ENCODE data around the gene DEAF1.
"Not testable (repeated sequence)": the region's sequence is repeated elsewhere in the genome, so short reads cannot be mapped to it uniquely, and the experiment has no call there.

The DEAF1 gene

DNA sequence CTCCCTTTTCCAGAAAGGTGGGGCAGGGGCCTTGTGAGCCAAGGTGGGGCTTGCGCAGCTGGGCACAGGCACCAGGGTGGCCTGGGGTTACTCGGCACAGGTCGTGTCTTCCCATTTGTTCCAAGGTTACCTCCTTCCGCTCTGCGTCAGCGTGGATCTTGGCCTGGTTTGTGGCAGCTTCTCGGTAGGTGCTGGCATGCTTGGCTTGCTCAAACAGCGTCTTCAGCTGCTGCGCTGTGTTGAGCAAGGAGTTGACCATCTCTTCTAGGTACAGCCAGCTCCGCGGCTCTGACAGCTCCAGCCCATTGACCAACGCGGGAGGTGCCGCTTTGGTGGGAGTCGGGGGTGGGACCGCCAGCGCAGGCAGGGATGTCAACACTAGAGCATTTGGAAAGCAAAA lies 20.6 kb downstream of the DEAF1 start:
- no peak for DNase-seq

DNA sequence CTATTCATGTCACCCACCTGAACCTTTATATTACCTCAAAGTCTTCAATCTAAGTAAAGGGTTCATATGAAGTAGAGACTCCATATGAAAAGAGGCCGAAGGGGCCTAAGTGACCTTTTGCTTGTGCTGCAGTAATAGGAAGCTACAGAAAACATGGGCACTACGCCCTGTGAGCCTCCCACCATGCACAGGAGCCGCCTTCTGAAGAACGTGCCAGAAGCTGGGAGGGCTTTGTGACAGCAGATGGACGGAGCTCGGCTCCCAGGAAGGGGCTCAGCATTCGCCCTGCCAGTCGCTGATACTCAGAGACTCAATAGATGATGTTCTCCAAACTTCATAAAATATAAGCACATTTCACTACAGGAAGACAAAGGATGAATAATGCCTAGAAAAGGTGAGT lies 21.2 kb downstream of the DEAF1 start:
- DNase-seq: no peak

DNA sequence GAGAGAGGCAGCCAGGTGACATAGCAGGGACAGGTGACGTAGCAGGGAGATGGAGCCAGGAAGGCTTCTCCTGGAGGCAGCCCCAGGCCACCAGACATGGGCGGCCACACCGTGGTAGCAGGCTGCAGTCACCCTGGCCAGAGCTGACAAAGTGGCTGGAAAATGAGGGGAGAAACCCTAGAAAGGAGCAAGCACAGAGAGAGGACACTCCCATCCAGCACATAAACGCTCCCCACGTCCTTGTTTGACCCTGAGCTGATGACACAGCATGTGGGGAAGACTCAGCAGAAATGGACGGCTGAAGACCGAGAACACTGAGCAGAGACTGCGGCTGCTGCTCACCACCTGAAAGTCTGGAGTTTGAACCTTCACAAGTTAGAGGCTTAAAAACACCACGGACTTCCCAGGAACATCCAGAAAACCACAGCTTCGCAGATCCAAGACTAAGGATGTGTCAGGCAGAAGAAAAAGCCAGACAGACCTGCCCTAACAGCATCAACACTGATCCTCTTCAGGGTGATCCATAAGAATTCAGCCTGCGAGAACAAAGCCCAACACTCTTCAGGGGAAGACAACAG lies 29.2 kb downstream of the DEAF1 start:
- no peak for DNase-seq

DNA sequence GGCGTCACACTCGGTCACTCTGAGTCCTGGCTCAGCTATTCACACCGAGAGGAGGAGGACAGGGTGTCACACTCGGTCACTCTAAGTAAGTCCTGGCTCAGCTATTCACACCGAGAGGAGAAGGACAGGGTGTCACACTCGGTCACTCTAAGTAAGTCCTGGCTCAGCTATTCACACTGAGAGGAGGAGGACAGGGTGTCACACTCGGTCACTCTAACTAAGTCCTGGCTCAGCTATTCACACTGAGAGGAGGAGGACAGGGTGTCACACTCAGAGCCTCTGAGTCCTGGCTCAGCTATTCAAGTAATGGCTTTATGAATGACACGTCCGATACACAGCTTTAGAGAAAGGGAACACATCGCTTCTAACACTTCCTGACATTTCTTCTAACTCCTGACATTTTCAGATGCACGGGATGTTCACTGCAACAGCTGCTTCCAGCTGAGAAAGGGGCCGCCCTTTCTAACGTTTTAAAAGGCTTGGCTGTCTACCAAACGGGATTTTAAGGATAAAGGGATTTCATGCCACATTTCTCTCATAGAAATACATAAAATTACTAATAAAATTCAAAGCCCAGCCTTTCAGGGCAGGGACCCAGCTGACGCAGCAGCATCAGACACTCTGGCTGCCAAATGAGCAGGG lies 29.8 kb downstream of the DEAF1 start:
- no peak for DNase-seq

DNA sequence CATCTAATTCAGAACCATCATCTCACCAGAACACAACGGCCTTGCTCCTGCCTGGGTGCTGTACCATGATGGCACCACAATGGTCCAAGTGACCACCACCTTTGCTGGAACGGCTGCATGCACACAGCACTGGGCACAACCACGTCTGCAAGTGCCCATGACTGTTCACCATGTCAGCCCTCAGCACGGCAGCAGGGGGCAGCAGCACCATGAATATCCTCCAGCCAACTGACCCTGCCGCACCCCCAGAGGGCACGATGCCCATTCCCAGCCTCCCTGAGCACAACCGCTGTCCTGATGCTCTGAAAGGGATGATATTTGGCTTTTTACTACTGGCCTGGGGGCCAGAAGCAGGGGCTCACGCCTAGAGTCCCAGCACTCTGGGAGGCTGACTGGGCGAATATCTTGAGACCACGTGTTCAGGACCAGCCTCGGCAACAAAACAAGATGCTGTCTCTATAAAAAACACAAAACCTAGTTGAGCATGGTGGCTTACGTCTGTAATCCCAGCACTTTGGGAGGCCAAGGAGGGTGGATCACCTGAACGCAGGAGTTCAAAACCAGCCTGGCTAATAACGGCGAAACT lies 32.2 kb downstream of the DEAF1 start:
- peak; percentile 49 for DNase-seq

DNA sequence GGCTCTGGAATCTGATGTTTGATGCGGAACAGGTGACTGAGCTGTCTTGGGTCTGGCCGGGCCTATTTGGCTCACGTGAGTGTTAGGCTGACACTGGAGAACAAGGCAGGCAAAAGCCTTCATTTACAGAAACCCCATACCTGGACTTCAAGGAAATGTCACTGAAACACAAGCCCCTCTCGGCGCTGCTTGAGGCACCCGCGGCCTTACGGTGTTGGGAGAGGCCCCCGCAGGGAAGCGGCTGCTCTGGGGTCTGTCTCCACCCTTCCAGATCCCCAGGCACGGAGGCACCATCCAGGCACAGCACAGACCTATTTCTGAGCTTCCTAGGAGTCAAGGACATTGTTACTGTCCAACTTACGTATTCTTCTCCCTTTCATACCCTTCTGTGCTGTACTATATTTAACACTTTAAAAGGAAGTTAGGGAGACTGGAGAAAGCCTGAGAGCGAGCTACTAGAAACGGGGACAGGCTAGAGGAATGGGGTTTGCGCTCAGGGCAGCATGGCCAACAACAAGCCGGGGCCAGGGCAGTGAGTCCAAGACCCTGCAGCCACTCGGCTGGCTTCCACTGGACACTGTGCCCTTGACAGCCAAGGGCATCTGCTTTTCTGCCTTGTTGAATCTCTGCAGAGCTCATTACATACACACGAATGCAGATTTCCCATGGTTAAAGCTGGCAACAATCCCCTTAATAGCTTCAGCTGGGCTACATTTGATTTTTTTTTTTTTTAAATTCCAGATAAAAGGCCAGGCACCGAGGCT lies 34.2 kb downstream of the DEAF1 start:
- no peak for DNase-seq

DNA sequence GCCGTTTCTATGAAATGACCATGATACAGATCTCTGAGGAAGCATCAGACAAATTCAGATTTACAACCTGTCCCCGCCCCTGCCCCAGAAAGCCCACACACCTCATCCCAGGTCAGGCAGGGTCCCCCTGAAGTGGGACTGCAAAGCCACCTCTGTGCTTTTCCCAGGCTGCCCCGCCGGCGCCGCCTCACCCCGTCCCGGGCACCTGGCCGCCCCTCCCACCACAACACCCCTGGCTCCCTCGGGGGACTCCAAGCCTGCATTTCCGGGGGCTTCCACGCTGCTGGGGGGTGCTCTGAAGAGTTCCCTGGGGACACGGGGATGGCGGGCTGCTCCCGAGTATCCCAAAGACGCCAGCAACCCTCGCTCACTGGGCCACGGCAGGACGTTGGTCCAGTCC lies 34.7 kb downstream of the DEAF1 start:
- no peak for DNase-seq

DNA sequence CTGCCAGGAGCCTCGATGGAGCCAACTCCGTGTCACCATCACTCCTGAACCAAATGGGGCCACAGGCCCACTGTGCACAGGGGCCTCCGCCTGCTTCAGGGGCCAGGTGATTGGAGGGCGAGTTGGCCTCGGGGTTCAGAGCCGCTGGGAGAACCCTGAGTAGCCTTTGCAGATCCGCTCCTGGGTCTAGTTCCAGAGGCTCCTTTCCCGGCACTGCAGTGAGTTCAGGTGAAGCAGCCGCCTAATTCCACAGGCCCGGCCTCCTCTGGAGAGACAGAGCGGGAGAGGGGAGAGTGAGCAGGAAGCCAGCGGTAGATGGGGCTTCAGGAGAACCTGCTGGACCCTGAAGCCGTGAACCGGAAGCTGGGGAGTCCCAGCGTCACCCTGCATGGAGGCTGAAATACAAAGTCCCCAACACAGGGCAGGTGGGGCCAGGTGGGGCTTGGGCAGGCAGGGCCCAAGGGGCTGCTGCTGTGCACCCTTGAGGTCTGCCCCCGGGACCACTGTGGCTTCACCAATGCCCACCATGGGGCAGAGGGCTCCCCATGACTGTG lies 35.4 kb downstream of the DEAF1 start:
- DNase-seq: no peak

DNA sequence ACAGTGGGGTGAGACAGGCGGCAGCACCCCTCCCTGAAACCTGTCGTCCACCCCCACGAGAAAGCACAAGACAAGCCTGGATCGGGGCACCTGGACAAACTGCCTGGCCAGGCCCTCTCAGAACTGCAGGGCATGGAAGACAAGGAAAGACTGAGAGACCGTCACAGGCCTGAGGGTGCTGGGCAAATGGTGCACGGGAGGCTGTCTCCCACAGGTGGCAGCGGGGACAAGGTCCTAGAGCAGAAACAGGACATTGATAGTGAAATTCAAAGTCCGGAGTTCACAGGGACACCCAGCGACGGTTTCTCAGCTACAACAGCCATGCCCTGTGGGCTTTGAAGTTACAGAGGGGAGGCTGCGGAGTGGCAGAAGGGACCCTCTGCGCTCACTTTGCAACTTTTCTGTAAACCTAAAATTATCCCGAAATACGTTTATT lies 37.3 kb downstream of the DEAF1 start:
- DNase-seq: no peak

DNA sequence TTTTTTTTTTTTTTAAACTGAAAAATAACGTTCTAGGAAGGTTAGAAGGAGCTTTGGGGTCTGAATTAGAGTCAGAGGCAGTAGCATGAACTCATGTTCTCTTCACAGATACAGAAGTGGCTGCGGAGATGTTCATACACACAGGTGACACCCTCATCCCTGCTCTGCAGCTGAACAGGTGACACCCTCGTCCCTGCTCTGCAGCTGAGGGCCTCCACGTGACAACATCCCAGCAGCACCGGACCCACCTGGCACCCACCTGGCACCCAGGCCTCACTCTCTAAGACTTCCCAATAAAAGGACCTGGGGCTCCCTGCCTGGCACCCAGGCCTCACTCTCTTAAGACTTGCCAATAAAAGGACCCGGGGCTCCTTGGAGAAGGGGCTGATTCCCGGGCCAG lies 38.2 kb downstream of the DEAF1 start:
- no peak for DNase-seq

DNA sequence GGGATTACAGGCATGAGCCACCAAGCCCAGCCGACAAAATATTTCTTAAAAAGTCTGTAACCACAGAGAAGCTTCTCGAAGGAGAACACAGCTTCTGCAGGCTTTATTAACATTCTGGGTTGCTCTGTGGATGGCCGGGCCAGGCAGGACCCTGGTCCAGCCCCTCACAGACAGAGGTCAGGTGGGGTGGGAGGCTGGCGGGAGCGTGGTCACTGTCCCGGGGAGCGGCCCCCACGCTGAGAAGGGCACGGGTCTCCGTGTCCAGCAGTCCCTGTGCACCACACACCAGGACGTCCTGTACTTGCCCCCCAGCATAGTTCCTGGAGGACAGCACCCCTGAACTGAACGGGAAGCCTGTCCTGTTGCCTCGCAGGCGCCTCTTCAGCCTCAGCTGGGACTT lies 38.6 kb downstream of the DEAF1 start:
- no peak for DNase-seq

DNA sequence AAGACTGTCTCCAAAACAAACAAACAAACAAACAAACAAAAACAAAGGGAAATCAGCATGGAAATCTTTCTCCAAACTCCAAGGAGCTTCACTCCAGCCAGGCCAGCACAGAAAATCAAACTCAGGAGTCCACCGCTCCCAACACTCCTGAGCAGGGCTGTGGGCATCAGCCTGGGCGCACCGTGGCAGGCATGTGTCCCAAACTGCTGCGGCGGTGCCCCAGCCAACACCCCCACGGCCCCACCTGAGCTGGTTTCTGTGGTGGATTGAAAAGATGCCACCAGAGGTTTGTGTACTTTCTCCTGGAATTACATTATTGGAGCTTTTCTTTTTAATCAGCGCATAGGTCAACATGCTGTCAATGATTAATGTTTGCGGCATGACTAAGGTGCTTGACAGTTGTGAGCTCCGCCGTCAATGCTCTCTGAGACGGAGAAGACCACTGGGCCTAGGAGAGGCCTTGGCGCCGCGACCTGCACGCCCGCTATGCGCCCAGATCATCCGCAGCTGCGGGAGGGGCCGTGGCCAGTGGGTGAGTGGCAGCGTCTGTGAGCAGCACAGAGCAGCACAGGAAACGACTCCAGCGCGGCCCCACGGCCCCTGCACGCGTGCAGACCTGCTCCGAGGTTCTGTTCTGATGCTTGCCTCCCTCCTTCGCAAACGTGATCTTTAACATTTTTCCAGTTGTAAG lies 39.8 kb downstream of the DEAF1 start:
- no peak for DNase-seq

DNA sequence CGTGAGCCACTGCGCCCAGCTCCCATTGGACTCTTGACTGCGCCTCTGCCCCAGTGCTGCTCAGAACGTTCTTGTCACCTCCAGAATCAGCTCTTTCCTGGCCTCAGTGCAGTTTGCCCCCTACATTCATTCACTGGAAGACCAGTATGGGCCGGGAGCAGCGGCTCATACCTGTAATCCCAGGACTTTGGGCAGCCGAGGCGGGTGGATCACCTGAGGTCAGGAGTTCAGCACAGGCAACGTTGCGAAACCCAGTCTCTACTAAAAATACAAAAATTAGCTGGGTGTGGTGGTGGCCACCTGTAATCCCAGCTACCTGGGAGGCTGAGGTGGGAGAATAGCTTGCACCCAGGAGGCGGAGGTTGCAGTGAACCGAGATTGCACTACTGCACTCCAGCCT lies 40.6 kb downstream of the DEAF1 start:
- not testable (repeated sequence) for DNase-seq

DNA sequence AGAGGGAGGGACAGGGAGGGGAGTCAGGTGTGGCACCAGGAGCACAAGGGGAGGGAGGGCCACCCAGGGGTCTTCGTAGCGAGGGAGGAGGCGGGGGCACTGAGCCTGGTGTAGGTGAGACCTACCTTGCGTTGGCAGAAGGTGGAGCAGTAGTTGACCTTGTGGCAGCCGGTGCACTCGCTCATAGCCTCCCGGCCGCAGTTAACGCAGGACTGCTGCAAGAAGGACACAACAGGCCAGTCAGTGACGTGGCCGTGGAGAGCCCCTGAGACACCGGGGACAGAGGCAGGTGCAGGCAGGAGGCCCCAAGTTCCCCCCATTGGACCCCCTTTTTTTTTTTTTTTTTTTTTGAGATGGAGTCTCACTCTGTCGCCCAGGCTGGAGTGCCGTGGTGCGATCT lies 41.2 kb downstream of the DEAF1 start:
- no peak for DNase-seq

DNA sequence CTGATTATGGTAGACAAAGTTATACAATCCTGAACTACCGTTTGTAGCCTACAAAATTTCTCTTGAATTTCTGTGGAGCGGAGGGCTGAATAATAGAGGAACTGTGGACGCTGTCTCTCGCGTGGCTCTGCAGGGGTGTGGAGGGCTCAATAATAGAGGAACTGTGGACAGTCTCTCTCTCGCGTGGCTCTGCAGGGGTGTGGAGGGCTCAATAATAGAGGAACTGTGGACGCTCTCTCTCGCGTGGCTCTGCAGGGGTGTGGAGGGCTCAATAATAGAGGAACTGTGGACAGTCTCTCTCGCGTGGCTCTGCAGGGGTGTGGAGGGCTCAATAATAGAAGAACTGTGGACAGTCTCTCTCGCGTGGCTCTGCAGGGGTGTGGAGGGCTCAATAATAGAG lies 41.9 kb downstream of the DEAF1 start:
- DNase-seq: not testable (repeated sequence)

DNA sequence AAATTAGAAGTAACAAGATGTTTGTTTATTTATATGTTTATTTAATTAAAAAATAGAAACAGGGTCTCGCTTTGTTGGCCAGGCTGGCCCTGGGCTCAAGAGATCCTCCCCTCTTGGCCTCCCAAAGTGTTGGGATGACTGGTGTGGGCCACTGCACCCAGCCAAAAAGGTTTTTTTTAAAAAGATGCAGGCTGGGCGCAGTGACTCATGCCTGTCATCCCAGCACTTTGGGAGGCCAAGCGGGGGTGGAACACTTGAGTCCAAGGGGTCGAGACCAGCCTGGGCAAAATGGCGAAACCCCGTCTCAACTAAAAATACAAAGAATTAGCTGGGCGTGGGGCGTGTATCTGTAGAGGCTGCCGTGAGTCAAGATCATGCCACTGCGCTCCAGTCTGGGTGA lies 44.5 kb downstream of the DEAF1 start:
- no peak for DNase-seq

DNA sequence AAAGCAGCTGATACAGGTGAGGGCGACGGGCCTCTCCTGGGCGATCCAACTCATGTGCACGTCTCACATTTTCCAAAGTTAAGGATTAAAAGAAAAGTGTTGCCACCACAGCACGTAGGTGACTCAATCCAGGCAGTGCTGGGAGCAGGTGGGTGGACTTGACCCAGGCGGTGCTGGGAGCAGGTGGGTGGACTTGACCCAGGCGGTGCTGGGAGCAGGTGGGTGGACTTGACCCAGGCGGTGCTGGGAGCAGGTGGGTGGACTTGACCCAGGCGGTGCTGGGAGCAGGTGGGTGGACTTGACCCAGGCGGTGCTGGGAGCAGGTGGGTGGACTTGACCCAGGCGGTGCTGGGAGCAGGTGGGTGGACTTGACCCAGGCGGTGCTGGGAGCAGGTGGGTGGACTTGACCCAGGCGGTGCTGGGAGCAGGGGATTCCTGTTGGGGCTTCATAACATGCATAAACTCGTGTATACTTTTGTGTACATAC lies 47.3 kb downstream of the DEAF1 start:
- not testable (repeated sequence) for DNase-seq

DNA sequence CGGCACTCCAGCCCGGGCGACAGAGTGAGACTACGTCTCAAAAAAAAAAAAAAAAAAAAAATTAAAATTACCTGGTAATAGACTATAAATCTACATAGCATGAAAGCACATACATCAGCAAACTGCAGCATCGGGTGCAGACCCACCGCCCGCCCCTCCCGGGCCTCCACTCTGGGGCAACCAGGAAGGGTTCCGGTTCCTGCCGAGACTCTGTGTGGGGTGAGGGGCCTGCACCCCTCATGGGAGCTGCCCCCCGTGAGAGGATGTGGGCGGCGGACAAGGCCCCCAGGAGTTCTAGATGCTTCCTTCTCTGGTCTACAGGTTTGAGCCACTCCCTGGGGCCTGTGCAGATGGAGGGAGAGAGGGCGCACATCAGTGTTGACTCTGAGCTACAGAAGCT lies 48.8 kb downstream of the DEAF1 start:
- no peak for DNase-seq

DNA sequence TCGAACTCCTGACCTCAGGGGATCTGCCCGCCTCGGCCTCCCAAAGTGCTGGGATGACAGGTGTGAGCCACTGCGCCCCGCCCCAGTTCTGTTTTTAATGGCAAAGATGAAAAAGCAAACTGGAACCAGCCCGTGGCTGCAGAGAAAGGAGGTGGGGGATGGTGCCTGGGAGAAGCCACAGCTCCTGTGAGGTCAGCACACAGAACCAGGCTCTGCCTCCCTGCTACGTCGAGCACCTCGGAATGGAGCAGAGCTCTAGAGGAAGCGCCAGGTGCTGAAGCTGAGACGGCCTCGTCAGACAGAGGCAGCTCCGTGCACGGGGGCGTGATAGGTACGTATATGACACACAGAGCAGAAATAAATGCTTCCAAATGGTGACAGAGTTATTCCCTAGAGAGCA lies 49.5 kb downstream of the DEAF1 start:
- DNase-seq: no peak

DNA sequence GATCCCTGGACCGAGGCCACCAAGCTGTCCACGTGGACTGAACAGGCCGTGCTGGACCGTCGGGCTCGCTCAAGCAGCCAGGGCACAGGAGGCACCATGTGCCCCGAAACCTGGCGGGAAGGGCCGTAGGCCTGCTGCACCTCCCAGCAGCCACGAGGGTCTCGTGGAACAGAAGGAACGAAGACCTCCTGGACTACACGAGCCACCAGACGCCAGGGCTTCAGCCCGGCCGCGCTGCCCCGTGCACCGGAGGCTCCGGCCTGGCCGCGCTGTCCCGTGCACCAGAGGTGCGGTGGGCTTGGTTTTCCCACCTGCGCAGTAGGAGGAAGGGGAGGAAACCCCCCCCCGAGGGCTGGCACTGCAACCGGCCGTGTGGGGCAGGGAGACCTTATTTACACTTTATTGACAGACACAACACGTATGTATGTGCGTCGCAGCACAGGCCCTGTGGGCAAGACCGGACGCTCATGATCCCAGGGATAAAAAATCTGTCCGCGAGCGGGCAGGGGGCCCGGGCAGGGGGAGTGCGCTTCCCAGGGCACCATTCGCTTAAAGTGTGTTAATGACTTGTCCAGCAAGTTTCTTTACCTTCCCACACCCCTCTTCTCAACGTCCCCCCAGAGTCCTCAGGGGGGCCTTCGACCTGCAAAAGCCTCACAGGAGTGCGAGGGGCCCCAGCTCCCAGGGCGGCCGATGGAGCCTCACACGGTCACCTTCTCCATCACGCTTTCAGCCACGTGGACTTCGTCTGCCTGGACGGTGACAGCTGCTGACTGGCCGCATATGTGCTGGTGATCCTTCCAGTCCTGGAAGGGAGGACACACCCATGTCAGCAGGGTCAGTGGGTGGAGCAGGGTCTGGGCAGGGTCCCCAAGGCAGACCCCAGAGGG lies 50.9 kb downstream of the DEAF1 start:
- DNase-seq: no peak

DNA sequence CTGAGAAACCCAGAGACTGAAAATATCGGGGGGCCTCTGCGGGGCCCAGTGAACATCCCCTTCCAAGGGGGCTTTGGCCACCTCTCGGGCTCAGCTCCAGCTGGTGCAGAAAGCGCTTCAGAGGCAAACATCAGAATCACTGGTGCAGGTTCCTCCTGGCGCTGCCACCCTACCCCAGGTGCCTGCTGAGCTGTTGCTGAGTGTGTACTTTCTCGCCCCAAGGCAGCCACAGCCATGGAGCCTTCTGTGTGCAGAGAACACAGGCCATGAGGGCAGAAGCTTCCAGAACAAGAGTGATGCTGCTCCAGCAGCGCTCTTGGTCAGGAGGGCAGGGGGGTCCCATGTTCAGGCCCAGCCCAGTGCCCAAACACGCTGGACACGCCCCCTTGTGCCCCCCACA lies 51.7 kb downstream of the DEAF1 start:
- no peak for DNase-seq

DNA sequence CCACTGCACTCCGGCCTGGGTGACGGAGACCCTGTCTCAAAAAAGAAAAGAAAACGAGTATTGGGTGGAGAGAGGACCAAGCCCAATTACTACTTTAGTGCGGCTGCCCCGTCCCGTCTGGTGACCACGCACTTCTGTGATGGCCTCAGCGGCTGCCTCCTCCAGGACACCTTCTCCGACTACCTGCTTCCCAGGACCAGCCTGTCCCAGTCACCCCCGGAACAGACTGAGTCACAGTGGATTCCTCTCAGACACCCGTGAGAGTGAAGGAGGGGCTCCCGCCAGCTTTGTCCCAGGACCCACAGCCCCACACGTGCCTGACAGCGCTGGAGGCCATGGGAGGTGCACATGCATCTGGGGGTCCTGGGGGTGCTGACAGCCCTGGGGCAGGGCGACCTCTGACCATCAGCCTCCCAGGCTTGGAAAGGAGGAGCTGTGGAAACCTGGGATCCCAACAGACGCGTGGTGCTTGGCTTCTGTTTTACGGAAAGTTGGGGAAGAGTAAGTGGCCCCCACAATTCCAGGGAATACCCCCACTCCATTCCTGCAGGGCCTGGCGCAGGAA lies 53.1 kb downstream of the DEAF1 start:
- no peak for DNase-seq
